T47D (cell line): ENCODE data around the gene SGIP1.

Experiments
- DNase-seq, 2 experiments: peaks; one replicate each; pipeline versions ENCODE4 v3.0.0 to v3.0.0-alpha.2; 2011 to 2012; ENCODE audit warnings: low read depth in 1 of 2, low spot score in 1 of 2
- JUND ChIP-seq: IDR thresholded peaks from 2 replicates; pipeline ENCODE4 v1.6.1; 2012; ENCODE audit warnings: low read depth
- in situ Hi-C: cut with HindIII; loops from 2 replicates; pipeline ENCODE4 v1.10.0; 2016; ENCODE audit warnings: low sequenced_read_pairs, low pct_unique_long_range_greater_than_20kb

The SGIP1 gene

DNA sequence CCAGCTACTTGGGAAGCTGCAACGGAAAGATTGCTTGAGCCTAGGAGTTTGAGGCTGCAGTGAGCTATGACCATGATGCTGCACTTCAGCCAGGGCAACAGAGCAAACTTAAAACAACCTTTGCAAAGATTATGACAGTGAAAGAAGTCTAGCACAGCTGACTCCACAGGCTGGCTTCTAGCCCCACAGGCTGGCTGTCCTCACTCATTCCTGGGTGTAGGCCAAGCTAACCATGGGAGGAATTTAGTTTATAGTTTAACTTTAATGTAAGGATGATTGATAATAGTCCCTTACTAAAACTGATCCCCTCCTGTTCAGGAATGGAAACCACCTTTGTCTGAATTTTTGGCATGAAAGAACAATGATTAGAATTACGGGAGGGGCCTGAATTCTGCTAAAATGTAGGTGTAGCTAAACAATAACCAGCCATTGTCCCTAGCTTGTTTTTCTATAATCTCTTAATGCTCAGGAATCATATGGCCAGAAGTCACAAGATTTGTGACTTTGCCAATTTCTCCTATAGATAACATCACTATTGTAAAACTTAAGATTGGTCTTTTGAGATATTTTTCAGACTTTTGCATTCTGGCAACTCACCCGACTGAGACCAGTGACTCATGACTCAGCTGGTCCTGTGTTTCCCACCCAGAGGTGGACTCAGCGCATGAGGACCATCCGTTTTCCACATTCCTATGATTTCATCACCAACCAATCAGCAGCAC is 28.1 kb upstream of the SGIP1 start:
- in situ Hi-C loops = no loop called here
- no peak for DNase-seq
- TF ChIP-seq JUND = no peak

DNA sequence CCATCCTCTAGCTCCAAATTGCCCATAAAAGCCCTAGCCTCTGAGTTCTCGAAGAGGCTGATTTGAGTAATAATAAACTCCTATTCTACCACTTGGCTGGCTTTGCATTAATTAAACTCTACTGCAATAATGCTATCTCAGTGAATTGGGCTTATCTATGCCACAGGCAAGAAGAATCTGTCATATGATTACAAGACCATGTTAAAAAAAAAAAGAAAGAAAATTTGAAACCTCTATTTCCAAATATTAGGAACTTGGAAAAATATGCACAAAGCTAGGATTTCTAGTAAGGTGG is 27.6 kb upstream of the SGIP1 start:
- no peak for DNase-seq
- in situ Hi-C loops = no loop called here
- TF ChIP-seq JUND = no peak

GRCh38 chr1:66506991-66507390 is 27.0 kb upstream of the SGIP1 start:
- DNase-seq = no peak
- in situ Hi-C loops = no loop called here
- TF ChIP-seq JUND = no peak

- in situ Hi-C loops = no loop called here
- no peak for DNase-seq
- no peak for TF ChIP-seq JUND
These were observed 23.5 kb upstream of the SGIP1 start for GRCh38 chr1:66510407-66510806.

GRCh38 chr1:66511118-66511517 is 22.8 kb upstream of the SGIP1 start:
- in situ Hi-C loops = no loop called here

DNA sequence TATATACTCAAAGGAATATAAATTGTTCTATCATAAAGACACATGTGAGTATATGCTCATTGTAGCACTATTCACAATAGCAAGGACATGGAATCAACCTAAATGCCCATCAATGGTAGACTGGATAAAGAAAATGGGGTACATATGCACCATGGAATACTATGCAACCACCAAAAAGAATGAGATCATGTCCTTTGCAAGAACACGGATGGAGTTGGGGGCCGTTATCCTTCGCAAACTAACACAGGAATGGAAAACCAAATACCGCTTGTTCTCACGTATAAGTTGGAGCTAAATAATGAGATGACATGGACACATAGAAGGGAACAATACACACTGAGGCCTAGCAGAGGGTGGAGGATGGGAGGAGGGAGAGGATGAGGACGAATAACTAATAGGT is 16.0 kb upstream of the SGIP1 start:
- in situ Hi-C loops = no loop called here
- no peak for DNase-seq
- TF ChIP-seq JUND = no peak

More at GRCh38 chr1:66511118-66511517, 22.8 kb upstream of the SGIP1 start:
- DNase-seq = no peak
- no peak for TF ChIP-seq JUND

- no peak for DNase-seq
- in situ Hi-C loops = no loop called here
- no peak for TF ChIP-seq JUND
These were observed 15.3 kb upstream of the SGIP1 start for GRCh38 chr1:66518654-66519053.

- TF ChIP-seq JUND = no peak
- in situ Hi-C loops = no loop called here
- DNase-seq = no peak
These were observed 14.0 kb upstream of the SGIP1 start for GRCh38 chr1:66519992-66520391.

DNA sequence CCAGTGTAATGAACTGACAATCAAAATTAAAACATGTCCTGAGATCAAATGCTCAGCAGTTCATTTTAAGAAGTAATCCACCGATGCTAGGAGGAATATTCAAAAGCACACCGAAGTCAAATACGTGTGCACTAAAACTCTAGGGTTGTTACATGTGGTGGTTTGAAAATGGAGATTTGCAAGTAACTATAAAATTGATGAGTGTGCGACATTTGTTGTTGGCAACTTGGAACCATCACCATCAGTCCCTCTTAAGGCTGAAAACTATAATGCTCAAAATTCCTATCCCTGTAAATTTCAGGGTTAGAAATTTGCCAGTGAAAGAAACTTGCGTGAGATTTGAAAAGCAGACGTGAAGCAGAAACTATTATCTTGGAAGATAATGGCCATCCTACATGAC is 13.3 kb upstream of the SGIP1 start:
- no peak for DNase-seq
- in situ Hi-C loops = no loop called here
- no peak for TF ChIP-seq JUND

DNA sequence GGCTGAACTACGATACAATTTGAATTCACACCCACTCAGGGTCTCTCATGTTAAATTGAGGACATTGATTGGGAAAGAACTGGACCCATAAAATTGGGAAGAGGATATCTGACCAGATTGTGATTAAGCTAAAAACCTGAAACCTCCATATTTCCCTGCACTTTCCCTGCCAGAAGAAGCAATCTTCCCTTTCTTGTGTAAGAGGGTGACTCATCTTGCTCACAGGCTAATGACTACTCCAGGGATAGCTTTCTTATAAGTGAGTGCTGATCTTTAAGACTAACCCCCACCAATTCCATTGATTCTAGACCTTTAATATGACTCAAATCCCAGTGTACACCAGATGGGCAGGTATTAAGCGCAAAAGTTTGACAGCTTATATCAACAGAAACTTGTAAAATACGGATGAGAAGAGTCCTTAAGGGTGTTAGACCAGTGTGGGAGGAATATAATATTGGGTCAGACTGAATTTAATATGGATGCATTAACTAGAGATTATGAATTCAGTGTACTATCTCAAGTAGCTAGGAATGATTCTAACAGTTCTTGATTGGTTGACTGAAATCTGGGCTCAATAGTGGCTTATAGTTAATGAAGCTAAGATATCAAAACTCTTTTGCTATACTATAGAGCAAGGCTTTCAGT is 12.1 kb upstream of the SGIP1 start:
- no peak for DNase-seq
- in situ Hi-C loops = no loop called here
- no peak for TF ChIP-seq JUND

GRCh38 chr1:66523562-66523961 is 10.4 kb upstream of the SGIP1 start:
- no peak for TF ChIP-seq JUND
- in situ Hi-C loops = no loop called here
- no peak for DNase-seq

DNA sequence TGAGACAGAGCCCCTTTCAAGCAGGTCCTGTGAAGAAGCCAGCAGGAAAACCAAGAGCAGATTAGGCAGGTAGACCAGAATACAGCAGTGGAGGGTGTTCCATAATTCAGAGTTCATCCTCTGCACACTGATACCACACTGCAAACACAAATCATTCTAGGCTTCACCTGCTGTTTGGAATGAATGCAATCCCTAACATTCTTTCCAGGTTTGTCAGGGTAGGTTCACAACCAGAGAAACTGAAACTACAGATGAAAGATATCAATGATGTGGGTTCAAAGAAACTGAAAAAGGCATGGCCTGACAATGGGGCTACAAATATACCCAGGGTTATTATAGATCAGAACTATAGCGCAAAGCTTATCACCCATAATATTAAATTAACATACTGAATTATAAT is 8.9 kb upstream of the SGIP1 start:
- in situ Hi-C loops = no loop called here
- no peak for DNase-seq
- no peak for TF ChIP-seq JUND

GRCh38 chr1:66526036-66526435 is 7.9 kb upstream of the SGIP1 start:
- in situ Hi-C loops = no loop called here
- TF ChIP-seq JUND = no peak
- no peak for DNase-seq

GRCh38 chr1:66526991-66527390 is 7.0 kb upstream of the SGIP1 start:
- no peak for DNase-seq
- in situ Hi-C loops = no loop called here
- TF ChIP-seq JUND = no peak
